DMS153 (cell line): ENCODE measurements around the gene DDX28.
"Not testable (repeated sequence)": the region's sequence is repeated elsewhere in the genome, so short reads cannot be mapped to it uniquely, and the experiment has no call there.

Experiments
- DNase-seq: peaks from one replicate; lab custom pipeline; 2025; lab: John Stamatoyannopoulos, UW

The DDX28 gene

DNA sequence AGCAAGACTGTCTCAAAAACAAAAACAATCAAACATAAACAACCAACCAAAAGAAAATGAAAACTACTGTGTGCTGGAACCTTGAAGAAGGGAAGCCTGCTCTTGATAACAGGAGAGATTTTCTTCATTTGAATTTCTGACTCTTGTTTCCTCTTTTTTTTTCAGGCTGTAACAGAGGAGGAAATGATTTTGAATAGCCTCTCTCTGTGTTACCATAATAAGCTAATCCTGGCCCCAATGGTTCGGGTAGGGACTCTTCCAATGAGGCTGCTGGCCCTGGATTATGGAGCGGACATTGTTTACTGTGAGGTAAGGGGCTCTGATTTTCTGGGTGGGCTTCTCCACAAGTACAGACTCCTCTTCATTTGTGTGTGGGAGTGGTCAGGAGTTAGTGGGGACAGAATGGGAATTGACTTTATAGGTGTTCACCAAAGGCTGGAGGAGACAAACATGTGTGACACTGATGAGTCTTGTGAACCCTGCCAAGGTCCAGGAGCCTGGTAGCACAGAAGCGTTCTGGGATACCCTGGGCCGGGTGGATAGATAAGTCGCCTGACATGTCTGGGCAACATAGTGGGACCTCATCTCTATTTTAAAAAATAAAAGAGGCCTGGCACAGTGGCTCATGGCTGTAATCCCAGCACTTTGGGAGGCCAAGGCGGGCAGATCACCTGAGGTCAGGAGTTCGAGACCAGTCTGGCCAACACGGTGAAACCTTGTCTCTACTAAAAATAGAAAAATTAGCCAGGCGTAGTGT lies 15.0 kb upstream of the DDX28 start:
- DNase-seq = no peak

DNA sequence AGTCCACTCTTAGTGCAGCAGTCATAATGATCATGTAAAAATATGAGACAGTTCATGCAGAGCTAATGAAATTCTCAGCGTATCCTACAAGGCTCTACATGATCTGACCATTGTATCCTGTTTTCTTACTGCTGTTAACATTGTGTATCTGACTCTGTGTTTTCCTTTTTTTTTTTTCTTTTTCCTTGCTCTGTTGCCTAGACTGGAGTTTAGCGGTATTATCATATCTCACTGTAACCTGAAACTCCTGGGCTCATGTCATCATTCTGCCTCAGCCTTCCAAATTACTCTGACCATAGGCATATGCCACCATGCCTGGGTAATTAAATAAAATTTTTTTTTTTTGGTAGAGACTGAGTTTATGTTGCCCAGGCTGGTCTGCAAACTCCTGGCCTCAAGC lies 12.2 kb upstream of the DDX28 start:
- DNase-seq = no peak

DNA sequence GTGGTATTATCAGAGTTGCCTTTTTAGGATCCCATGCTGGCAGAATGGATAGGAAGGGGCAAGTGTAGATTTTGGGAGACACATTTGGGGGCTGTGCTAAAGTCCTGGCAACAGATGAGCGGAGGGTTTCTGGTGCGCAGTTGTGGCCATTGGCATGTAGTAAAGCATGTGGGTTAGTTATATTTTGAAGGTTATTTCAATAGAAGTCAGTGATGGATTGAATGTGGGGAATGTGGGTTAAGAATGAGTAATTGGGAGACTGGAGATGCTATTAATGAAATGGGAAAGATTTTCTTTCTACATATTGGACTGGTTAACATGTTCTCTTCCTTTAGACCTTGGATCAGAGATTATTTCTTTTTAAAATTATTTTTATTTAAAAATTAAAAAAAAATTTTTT lies 10.1 kb upstream of the DDX28 start:
- no peak for DNase-seq

DNA sequence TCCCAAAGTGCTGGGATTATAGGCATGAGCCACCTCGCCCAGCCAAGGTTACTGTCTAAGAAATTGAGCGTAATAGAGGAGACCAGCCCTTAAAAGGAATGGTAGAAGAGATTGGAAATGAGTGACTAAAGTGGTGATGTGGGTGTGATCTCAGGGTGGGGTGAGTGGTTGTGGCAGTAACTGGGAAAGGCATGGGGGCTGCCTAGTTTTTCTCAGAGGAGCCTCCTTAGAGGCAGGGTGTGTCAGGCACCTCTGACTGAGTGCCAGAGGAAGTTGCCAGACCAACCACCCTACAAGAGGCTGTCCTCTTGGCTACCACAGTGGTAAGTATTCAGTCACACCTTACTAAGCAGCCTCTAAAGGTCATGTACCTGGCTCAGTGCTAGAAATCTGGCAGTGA lies 8.9 kb upstream of the DDX28 start:
- DNase-seq = no peak

DNA sequence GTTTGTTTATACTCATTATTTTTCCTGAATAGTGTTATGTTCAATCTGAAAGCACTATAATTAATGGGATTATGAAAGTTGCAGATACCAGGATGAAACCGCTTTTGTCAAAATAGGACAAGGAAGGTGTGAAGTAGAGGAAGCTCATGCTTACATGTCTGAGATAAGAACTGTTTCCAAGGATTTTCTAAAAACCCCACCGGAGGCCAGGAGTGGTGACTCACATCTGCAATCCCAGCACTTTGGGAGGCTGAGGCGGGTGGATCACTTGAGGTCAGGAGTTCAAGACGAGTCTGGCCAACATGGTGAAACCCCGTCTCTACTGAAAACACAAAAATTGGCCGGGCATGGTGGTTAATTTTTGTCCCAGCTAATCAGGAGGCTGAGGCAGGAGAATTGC lies 7.1 kb upstream of the DDX28 start:
- DNase-seq = not testable (repeated sequence)

DNA sequence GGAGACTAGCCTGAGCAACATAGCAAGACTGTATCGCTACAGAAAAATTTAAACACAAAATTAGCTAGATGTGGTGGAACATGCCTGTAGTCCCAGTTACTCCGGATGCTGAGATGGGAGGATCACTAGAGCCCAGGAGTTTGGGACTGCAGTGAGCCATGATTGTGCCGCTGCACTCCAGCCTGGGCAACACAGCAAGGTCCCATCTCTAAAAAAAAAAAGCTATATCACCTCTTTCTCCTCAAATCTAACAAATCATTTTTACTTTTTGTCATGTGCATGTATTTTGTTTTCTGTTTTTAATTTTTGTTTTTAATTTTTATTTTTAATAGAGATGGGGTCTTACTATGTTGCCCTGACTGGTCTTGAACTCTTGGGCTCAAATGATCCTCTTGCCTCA lies 6.0 kb upstream of the DDX28 start:
- no peak for DNase-seq

DNA sequence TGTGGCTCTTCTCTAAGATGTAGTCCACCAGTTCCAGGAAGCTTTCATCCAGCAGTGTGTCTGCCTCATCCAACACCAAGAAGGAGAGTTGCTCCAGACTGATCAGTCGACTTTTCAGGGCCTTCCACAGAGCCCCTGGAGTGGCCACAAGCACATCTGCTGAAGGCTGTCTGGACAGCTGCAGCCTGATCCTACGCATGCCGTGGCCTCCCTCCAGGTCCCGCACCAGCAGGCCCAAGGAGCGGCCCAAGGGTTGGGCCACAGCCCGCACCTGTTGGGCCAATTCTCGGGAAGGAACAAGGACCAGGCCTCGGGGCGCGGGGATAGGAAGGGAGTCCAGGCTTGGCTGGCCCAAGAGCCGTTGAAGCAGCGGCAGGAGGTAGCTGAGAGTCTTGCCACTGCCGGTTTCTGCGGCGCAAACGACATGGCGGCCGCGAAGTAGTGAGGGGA lies 729 bp downstream of the DDX28 start:
- DNase-seq = no peak

DNA sequence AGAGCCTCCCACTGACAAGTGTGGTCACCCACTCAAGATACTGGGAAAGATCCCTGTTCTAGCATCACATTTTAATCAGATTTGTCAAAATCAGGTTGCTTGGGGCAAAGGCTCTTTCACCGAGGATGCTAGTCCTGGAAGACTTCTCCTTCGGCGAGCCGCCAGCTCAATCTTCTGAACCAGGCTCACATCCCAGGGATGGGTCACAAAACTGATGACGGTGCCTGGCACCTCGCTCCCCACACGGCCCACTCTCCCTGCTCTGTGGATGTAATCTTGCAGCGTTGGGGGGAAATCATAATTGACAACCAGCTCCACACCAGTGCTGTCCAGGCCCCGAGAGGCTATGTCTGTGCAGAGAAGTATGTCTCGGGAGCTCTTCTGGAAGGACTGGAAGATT lies 1.5 kb downstream of the DDX28 start:
- no peak for DNase-seq

DNA sequence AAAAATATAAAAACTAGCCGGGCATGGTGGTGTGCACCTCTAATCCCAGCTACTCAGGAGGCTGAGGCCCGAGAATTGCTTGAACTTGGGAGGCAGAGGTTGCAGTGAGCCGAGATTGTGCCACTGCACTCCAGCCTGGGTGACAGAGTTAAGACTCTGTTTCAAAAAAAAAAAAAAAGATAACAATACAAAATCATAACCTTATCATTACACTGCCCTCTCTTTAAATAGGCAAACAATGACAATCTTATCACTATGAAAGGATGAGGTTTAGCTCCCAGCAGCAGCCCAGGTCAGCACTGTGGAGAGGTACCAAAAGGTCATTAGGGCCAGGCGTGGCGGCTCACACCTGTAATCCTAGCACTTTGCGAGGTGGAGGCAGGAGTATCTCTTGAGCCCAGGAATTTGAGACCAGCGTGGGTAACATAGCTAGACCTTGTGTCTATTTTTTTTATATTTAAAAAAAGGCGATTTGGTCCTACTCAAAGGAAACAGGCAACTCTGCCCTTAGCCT lies 3.8 kb downstream of the DDX28 start:
- DNase-seq = no peak

DNA sequence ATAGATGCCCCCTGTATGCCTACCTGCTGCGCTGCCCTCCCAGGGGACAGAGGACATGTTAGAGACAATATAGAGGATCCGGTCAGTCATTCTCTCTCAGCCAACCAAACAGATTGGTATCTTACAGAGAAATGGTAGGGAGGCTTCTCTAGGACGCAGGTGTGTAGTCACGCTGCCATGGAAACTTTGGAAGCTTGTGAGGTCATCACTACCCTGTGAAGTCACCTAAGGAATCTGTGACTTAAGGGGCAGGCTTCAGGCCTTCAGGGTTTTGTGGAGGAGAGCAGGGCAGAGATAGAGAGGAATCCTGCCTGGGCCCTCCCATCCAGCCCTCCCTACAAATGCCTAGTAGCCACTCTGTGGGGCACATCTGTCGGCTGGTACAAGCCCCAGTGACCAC lies 7.4 kb downstream of the DDX28 start, which contains the start of gene DPEP2NB:
Gene DPEP2NB, minus strand, starts transcription at position 231 of the 400 bp plus-strand sequence. Its CDS starts 141 bp downstream, at position 90.
- DNase-seq = no peak

DNA sequence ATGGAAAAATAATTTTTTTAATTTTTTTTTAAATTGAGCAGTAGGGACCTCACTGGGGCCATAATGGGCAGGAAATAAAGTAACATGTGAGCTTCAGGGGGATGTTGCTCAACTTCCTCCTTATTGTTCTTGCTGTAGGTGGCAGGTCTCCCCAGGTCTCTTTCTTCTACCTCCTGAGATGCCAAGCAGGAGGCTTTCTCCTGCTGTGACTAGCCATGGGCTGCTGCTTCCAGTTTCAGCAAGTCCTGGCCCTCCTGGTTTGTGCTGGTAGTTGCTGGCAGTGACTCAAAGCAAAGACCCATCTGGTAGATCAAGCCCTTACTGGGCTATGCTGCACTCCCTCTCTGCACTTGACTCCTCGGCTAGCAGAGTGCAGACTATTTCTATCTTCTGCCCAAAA lies 9.6 kb downstream of the DDX28 start:
- no peak for DNase-seq

DNA sequence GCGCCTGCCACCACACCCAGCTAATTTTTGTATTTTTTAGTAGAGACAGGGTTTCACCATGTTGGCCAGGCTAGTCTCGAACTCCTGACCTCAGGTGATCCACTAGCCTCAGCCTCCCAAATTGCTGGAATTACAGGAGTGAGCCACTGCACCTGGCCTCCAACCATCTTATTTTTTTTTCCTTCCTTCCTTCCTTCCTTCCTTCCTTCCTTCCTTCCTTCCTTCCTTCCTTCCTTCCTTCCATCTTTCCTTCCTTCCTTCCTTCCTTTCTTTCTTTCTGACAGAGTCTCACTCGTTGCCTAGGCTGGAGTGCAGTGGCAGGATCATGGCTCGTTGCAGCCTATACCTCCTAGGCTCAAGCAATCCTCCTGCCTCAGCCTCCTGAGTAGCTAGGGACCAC lies 13.2 kb downstream of the DDX28 start:
- not testable (repeated sequence) for DNase-seq

DNA sequence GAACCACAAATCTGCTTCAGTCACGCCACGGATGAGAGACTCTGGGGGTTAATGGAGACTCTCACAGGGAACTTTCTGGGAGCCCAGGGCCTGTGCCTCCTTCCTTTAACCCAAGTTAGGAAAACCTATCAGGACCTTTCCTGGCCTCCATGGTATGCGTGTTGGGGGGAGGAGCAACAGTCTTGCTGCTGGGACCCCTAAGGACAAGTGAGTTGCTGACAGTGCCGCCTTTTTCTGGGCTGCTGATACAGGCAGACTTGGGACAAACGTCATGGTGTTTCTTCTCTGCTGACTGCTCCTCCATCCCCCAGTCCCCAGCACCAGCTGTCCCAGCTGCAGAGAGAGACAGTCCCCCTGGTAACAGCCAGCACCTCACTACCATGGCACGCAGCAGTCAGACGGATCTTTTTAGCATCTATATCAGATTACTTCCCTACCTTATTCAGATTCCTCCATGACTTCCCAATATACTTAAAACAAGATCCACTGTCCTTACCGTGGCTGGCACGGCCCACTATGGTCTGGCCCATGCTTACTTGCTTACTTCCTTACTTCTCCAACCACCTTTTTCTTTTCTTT lies 13.8 kb downstream of the DDX28 start:
- DNase-seq = no peak

DNA sequence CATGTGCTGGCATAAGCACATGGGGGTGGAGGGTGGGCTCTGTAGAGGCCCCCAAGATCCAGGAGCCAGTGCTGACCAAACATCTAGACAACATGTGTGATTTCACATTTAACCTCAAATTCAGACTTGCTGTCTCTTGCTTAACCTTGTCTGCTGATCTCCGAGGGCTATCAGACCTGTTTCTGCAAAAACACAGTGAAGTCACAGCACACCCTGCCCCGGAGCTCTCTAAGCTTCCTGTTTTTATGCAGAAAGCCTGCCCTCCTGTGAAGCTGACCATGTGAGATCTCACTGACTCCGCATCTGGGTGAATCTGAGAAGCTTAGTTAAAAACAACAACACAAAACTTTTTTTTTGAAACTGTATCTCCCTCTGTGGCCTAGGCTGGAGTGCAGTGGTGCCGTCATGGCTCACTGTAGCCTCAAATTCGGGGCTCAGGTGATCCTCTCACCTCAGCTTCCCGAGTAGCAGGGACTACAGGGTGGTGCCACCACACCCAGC lies 17.2 kb downstream of the DDX28 start:
- no peak for DNase-seq

DNA sequence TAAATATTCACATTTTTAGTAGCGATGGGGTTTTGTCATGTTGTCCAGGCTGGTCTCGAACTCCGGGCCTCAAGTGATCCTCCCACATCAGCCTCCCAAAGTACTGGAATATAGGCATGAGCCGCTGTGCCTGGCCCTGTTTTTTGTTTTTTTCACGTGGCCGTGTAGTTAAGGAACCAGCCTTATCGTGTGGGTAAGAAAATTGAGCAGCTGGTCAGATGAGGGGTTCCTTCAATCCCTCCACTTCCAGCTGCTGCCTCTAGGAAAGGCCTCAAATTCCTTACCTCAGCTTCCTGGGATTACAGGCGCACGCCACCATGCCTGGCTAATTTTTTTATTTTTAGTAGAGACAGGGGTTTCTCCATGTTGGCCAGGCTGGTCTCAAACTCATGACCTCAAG lies 17.8 kb downstream of the DDX28 start:
- no peak for DNase-seq

DNA sequence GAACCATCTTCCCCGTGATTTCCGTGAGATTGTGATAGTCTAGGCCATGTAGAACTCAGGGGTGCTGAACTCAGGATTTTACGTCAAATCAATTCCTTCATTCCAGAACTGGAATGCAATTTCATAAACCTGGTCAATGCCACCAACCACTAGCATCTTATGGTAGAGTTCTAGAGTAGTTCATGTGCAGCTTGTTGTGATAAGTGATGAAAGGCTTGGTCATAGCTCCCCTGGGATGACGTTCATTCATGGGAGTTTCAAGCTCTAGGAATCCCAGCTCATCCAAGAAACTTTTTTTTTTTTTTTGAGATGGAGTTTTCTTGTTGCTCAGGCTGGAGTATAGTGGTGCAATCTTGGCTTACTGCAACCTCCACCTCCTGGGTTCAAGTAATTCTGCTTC lies 20.0 kb downstream of the DDX28 start:
- DNase-seq = no peak

DNA sequence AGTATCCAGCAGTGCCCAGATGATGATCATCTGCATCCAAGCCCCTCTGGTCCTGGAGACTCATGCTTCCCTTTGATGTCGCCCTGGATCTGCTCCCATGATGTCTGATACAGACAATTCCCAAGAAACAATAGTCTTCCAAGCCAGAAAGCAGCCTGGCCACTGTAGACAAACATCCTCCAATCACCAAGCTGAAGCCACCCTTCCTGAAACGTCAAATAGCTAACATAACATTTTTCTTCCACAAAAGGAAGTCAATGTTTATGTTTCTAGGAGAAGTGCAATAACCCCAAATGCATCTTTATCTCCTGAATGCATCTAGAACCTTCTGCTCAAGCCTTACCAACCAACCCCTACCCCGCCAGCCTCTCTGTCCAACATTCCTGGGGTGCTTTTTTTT lies 22.6 kb downstream of the DDX28 start:
- DNase-seq = no peak

DNA sequence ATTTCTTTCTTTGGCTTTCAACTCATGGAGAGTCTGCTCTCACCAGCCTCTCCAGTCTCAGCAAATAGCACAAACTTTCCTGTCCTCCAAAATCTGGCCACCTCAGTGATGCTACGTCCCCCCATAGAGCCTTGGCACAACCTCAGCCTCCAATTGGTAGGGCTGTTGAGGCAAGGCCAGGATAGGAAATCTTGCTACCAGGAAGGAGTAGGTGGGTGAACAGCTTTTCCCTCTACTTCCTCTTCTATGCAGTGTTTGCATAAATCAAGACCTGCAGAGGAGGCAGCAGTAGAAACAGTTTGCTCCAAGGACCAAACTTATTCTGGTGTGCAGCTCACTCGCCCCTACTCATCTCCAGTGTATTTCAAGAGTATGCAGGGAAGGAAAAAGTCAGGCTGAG lies 23.0 kb downstream of the DDX28 start:
- no peak for DNase-seq

DNA sequence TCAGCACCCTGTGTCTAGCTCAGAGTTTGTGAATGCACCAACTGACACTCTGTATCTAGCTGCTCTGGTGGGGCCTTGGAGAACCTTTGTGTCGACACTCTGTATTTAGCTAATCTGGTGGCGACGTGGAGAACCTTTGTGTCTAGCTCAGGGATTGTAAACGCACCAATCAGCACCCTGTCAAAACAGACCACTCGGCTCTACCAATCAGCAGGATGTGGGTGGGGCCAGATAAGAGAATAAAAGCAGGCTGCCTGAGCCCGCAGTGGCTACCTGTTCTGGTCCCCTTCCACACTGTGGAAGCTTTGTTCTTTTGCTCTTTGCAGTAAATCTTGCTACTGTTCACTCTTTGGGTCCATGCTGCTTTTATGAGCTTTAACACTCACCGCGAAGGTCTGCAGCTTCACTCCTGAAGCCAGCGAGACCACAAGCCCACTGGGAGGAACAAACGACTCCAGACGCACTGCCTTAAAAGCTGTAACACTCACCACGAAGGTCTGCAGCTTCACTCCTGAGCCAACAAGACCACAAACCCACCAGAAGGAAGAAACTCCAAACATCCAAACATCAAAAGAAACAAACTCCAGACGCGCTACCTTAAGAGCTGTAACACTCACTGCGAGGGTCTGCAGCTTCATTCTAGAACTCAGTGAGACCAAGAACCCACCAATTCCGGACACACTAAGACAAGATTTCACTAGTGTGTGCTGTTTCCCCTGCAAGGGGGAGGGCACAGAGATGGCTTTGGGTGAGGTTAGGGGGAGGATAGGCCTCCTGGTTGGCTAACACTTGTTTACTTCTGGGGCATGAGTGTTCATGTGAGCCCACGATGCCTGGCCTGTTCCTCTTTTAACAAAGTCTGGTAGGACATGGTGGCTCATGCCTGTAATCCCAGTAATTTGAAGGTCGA lies 24.0 kb downstream of the DDX28 start, which contains the start of gene DPEP2:
Gene DPEP2, minus strand, starts transcription at position 706 of the 910 bp plus-strand sequence. CDS start 6,272 bp downstream, outside the sequence.
- DNase-seq = not testable (repeated sequence)

DNA sequence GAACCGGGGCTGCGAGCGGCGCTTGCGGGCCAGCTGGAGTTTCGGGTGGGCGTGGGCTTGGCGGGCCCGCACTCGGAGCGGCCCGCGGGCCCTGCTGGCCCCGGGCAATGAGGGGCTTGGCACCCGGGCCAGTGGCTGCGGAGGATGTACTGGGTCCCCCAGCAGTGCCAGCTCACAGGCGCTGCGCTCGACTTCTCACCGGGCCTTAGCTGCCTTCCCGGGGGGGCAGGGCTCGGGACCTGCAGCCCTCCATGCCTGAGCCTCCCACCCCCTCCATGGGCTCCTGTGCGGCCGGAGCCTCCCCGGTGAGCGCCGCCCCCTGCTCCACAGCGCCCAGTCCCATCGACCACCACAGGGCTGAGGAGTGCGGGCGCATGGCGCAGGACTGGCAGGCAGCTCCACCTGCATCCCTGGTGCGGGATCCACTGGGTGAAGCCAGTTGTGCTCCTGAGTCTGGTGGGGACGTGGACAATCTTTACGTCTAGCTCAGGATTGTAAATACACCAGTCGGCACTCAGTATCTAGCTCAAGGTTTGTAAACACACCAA lies 24.7 kb downstream of the DDX28 start:
- not testable (repeated sequence) for DNase-seq

DNA sequence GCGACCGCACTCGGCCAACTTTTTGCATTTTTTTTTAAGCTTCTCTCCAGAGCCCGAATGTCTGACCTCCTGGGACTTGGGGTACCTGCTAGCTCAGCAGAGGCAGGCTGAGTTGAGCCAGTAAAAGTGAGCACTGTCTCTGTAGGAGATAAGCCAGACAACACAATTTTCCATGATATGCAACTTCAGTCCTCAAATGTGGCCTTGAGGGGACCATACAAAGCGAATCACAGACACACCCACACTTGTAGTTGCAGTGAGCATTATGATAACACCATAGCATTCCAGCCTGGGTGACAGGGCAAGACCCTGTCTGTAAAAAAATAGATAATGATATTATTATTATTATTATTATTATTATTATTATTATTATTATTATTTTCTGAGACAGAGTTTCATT lies 26.4 kb downstream of the DDX28 start:
- no peak for DNase-seq

DNA sequence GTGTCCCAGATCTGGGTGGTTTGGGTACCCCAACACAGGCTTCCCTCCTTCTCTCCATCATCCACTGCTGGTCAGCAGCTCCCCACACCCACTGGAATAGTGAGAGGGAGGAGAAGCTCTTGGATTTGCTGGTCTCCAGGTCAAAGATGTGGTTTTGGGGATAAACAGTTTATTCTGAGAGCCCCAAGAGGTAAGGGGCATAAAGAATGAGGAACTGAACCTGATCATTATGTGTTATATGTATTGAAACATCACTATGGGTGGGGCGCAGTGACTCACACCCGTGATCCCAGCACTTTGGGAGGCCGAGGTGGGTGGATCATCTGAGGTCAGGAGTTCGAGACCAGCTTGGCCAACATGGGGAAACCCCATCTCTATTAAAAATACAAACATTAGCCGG lies 27.6 kb downstream of the DDX28 start:
- no peak for DNase-seq
